ENCODE results near the gene ATP8B3.
A peak's percentile ranks its signal among the peaks of the same experiment; 100 is the strongest.

Gene ATP8B3

GRCh38 chr19:1846517-1847204 lies 34.6 kb upstream of the ATP8B3 start:
- peaks cover 27% of the 10 kb centered on the region for H3K4me1 ChIP-seq (ENCODE audit: insufficient read depth, low read length)
- H3K4me3 ChIP-seq (ENCODE audit: low read length), result peak overlapping the region; percentile 83
- no peaks in the 10 kb centered on the region for H3K9me3 ChIP-seq (ENCODE audit: low read length)
- H3K36me3 ChIP-seq (ENCODE audit: insufficient read depth, low read length), result peaks cover 3% of the 10 kb centered on the region
- H2AFZ ChIP-seq (ENCODE audit: low read depth, low read length), result no peak overlapping the region
- H3K27me3 ChIP-seq (ENCODE audit: insufficient read depth, low read length), result no peaks in the 10 kb centered on the region

DNA sequence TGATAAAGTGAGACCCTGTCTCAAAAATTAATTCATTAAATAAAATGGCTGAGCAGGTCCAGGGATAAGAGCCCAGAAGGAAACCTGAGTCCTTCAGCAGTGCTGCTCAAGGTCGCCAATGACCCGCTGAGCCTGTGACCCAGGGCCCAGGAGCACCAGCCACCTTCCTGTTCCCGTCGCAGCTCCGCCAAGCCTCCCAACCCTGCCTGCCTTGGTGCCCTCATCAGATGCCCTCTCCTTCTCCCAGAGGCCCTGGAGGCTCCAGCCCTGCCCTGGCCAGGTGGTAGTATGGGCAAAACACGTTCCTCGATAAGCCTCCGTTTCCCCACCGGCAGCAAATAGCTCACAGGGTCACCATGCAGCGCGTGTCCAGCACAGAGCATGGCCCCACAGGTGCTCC lies 33.6 kb upstream of the ATP8B3 start:
- H3K27me3 ChIP-seq (ENCODE audit: insufficient read depth, low read length), result no peaks in the 10 kb centered on the region
- H3K9me3 ChIP-seq (ENCODE audit: low read length), result no peaks in the 10 kb centered on the region
- H2AFZ ChIP-seq (ENCODE audit: low read depth, low read length), result no peak overlapping the region
- H3K4me3 ChIP-seq (ENCODE audit: low read length), result no peak overlapping the region
- H3K36me3 ChIP-seq (ENCODE audit: insufficient read depth, low read length), result peaks cover 3% of the 10 kb centered on the region
- H3K4me1 ChIP-seq (ENCODE audit: insufficient read depth, low read length), result peaks cover 38% of the 10 kb centered on the region

DNA sequence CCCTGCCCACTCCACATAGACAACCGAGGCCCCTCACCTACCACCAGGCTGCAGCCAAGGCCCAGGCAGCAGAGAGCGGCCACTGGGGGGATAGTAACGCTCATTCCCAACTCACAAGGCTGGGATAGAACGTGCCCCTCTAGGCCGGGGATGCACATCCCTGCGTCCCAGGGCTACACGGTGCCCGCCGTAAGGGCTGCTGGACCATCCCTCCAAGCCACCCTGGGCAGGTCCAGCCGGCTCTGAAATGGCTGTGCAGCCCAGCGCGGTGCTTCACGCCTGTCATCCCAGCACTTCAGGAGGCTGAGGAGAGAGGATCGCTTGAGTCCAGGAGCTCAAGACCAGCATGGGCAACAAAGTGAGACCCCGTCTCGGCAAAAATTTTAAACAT lies 33.0 kb upstream of the ATP8B3 start:
- H3K9me3 ChIP-seq (ENCODE audit: low read length), result no peaks in the 10 kb centered on the region
- peaks cover 43% of the 10 kb centered on the region for H3K4me1 ChIP-seq (ENCODE audit: insufficient read depth, low read length)
- no peak overlapping the region for H3K4me3 ChIP-seq (ENCODE audit: low read length)
- H3K36me3 ChIP-seq (ENCODE audit: insufficient read depth, low read length), result peaks cover 3% of the 10 kb centered on the region
- no peak overlapping the region for H2AFZ ChIP-seq (ENCODE audit: low read depth, low read length)
- H3K27me3 ChIP-seq (ENCODE audit: insufficient read depth, low read length), result no peaks in the 10 kb centered on the region

DNA sequence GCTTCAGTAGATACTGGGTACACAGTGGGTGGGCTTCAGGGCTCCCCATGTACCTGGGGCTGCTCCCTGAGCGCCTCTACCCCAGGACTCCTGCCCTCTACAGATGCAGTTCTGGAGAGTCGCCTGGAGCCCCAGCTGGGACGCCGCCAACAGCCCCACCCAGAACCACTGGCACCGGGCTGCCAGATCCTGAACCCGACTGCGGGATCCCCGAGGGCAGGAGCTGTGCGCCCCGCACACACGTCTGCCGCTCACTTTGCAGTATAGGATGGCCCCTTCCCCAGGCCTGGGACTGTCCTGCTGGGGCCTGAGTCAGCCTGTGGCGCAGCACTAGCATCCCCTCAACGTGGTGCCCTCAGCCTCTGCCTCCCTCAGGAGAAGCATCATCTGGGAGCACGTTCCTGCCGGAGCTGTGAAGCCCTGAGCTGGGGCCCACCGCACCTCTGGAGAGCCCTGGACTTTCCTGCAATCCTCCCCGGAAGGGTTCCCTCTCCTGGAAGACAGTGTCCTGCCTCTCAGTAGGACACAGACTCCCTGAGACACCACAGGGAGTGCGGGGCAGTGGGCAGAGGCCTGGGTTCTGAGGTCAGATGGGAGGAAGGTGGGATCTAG lies 32.5 kb upstream of the ATP8B3 start:
- Histone ChIP-seq H3K4me1 (ENCODE audit: insufficient read depth, low read length) (peaks cover 48% of the 10 kb centered on the region), H2AFZ (ENCODE audit: low read depth, low read length) (no peak overlapping the region), H3K27me3 (ENCODE audit: insufficient read depth, low read length) (no peaks in the 10 kb centered on the region), H3K4me3 (ENCODE audit: low read length) (no peak overlapping the region), H3K9me3 (ENCODE audit: low read length) (no peaks in the 10 kb centered on the region), H3K36me3 (ENCODE audit: insufficient read depth, low read length) (peaks cover 5% of the 10 kb centered on the region)

GRCh38 chr19:1843646-1844394 lies 31.7 kb upstream of the ATP8B3 start:
- Histone ChIP-seq H2AFZ (ENCODE audit: low read depth, low read length) (no peak overlapping the region), H3K36me3 (ENCODE audit: insufficient read depth, low read length) (peaks cover 8% of the 10 kb centered on the region), H3K4me1 (ENCODE audit: insufficient read depth, low read length) (peaks cover 48% of the 10 kb centered on the region), H3K4me3 (ENCODE audit: low read length) (no peak overlapping the region), H3K27me3 (ENCODE audit: insufficient read depth, low read length) (no peaks in the 10 kb centered on the region), H3K9me3 (ENCODE audit: low read length) (no peaks in the 10 kb centered on the region)

GRCh38 chr19:1843116-1843515 lies 31.0 kb upstream of the ATP8B3 start:
- Histone ChIP-seq H3K27me3 (ENCODE audit: insufficient read depth, low read length) (no peaks in the 10 kb centered on the region), H3K9me3 (ENCODE audit: low read length) (no peaks in the 10 kb centered on the region), H3K4me1 (ENCODE audit: insufficient read depth, low read length) (peaks cover 48% of the 10 kb centered on the region), H3K36me3 (ENCODE audit: insufficient read depth, low read length) (peaks cover 11% of the 10 kb centered on the region), H2AFZ (ENCODE audit: low read depth, low read length) (no peak overlapping the region), H3K4me3 (ENCODE audit: low read length) (no peak overlapping the region)

- Histone ChIP-seq H3K9me3 (ENCODE audit: low read length) (no peaks in the 10 kb centered on the region), H3K27me3 (ENCODE audit: insufficient read depth, low read length) (no peaks in the 10 kb centered on the region), H3K4me1 (ENCODE audit: insufficient read depth, low read length) (peaks cover 33% of the 10 kb centered on the region), H3K4me3 (ENCODE audit: low read length) (no peak overlapping the region), H3K36me3 (ENCODE audit: insufficient read depth, low read length) (peaks cover 11% of the 10 kb centered on the region), H2AFZ (ENCODE audit: low read depth, low read length) (no peak overlapping the region)
Measured at GRCh38 chr19:1841209-1841924, 29.3 kb upstream of the ATP8B3 start.

DNA sequence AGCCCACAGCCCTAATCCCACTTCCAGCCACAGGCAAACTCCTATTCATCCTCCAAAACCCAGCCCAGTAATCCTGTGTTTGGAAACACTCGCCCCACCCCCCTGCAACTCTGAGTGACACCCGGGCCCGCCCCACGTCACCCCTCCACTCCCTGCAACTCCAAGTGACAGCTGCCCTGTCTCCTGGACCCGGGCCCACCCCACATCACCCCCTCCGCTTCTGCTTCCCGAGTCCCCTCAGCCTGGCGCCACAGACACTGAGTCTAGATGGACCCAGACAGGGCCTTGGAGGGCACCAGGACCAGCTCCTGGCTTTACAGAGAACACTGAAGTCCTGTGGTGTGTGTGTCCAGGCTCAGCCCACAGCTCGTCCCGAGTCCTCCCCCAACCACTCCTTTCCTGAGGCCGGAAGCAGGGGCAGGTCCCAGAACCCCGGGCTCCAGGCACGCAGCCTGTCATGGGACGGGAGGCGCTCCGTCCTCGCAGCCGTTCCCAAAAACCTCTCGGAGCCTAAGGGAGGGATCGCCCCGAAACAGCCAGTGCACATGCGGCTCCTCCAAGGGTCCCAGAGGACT lies 28.6 kb upstream of the ATP8B3 start:
- peaks cover 28% of the 10 kb centered on the region for H3K4me1 ChIP-seq (ENCODE audit: insufficient read depth, low read length)
- no peaks in the 10 kb centered on the region for H3K27me3 ChIP-seq (ENCODE audit: insufficient read depth, low read length)
- peaks cover 11% of the 10 kb centered on the region for H3K36me3 ChIP-seq (ENCODE audit: insufficient read depth, low read length)
- H3K4me3 ChIP-seq (ENCODE audit: low read length), result no peak overlapping the region
- no peaks in the 10 kb centered on the region for H3K9me3 ChIP-seq (ENCODE audit: low read length)
- no peak overlapping the region for H2AFZ ChIP-seq (ENCODE audit: low read depth, low read length)

DNA sequence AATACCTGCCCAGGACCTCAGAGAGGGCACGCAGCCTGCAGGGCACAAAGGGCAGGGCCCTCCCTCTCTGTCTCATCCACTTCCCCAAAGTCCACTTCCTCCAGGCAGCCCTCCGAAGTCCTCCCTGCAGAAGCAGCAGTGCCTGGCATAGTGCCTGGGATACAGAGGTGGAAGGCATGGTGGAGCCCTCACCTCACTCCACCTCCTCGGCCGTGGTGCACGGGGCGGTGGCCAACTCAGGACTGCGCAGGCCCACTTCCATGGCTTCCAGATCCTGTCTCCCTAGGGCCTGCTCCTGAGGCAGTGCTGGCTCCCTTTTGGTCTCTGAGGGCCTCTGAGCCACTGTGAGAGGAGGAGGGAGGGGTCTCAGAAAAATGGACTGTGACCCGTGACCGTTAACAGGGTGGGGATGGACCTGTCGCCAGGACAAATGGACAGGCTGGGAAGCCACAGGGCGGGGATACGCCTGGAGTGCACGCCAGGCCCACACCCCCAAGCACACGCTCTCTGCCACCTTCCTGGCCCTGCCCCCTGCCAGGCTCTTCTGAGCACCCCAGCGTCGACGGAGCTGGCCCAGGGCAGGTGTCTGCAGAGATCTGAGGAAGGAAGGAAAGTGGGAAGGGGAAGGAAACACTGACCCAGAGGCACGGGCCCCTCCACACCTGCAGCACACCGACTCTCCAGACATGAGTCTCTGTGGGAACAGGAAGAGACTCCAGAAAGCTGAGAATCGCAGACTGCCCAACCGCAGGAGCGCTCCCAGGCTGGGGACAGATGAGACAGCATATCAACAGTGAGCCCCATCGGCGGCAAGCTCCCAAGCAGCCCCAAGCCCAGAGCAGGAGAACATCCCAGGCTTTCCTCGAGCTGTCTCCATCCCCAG lies 27.8 kb upstream of the ATP8B3 start:
- H2AFZ ChIP-seq (ENCODE audit: low read depth, low read length), result no peak overlapping the region
- H3K27me3 ChIP-seq (ENCODE audit: insufficient read depth, low read length), result no peaks in the 10 kb centered on the region
- no peaks in the 10 kb centered on the region for H3K9me3 ChIP-seq (ENCODE audit: low read length)
- H3K4me3 ChIP-seq (ENCODE audit: low read length), result no peak overlapping the region
- H3K36me3 ChIP-seq (ENCODE audit: insufficient read depth, low read length), result peaks cover 8% of the 10 kb centered on the region
- H3K4me1 ChIP-seq (ENCODE audit: insufficient read depth, low read length), result peaks cover 28% of the 10 kb centered on the region

DNA sequence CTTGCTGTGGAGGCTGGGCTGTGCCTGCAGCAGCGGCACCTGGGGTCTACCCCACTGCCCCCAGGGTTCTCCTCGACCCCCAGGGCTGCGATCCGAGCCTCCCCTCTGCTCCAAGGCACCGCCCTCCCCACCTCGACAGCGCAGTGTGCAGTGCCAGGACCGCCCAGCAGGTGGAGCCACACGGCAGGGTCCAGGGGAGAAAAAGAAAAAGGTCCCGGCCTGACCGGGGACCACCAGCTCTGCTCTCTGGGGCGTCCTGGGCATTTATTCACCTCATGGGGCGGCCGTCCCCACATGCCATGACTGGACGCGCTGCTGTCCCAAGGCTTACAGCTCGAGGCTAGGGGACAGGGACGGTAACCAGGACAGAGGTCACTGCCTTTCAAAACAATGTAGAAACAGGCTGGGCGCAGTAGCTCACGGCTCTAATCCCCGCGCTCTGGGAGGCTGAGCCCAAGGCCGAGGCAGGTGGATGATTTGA lies 25.6 kb upstream of the ATP8B3 start:
- Histone ChIP-seq H3K36me3 (ENCODE audit: insufficient read depth, low read length) (peaks cover 8% of the 10 kb centered on the region), H3K4me1 (ENCODE audit: insufficient read depth, low read length) (peaks cover 28% of the 10 kb centered on the region), H2AFZ (ENCODE audit: low read depth, low read length) (no peak overlapping the region), H3K4me3 (ENCODE audit: low read length) (no peak overlapping the region), H3K9me3 (ENCODE audit: low read length) (no peaks in the 10 kb centered on the region), H3K27me3 (ENCODE audit: insufficient read depth, low read length) (no peaks in the 10 kb centered on the region)

GRCh38 chr19:1837222-1837565 lies 25.1 kb upstream of the ATP8B3 start:
- Histone ChIP-seq H3K27me3 (ENCODE audit: insufficient read depth, low read length) (no peaks in the 10 kb centered on the region), H3K4me1 (ENCODE audit: insufficient read depth, low read length) (peaks cover 26% of the 10 kb centered on the region), H3K4me3 (ENCODE audit: low read length) (no peak overlapping the region), H2AFZ (ENCODE audit: low read depth, low read length) (no peak overlapping the region), H3K36me3 (ENCODE audit: insufficient read depth, low read length) (peaks cover 10% of the 10 kb centered on the region), H3K9me3 (ENCODE audit: low read length) (no peaks in the 10 kb centered on the region)
